Activated B cell treated with CpG ODN at 0.5 μM for 24 hours (primary cell): ENCODE data around the gene MTRFR. TPM values are rescaled to one million over a fixed set of nuclear protein-coding genes. Genes with fewer than 3 reads are reported as not detected.

ENCODE experiments used
- ATAC-seq: fragments of 200-7000 bp; cut with Tn5 transposase; one replicate; pipeline ENCODE4 v1.10.0; 2021; ENCODE audit warnings: low read depth, mild to moderate bottlenecking, moderate library complexity
- CTCF ChIA-PET: fragments of 350-600 bp; sonication (Branson Sonifier 250); formaldehyde crosslinking; loops from one replicate; lab custom pipeline; 2021; ENCODE audit warnings: antibody characterized with exemption; lab: Charles Lee
- POLR2A ChIA-PET: fragments of 350-600 bp; sonication (Branson Sonifier 250); formaldehyde crosslinking; loops from one replicate; lab custom pipeline; 2021; ENCODE audit warnings: antibody characterized with exemption; lab: Charles Lee
- DNase-seq: peaks from one replicate; pipeline ENCODE4 v3.0.0; 2022
- H3K27ac Mint-ChIP-seq: one replicate; pipeline ENCODE4 v1.8.0; 2020; ENCODE audit warnings: mixed read lengths
- H3K27me3 Mint-ChIP-seq: one replicate; pipeline ENCODE4 v1.8.0; 2021; ENCODE audit warnings: mixed read lengths
- H3K36me3 Mint-ChIP-seq: one replicate; pipeline ENCODE4 v1.8.0; 2021; ENCODE audit warnings: low read depth, mixed read lengths
- H3K4me1 Mint-ChIP-seq: one replicate; pipeline ENCODE4 v1.8.0; 2021; ENCODE audit warnings: mixed read lengths
- H3K4me3 Mint-ChIP-seq: one replicate; pipeline ENCODE4 v1.8.0; 2020; ENCODE audit warnings: mild to moderate bottlenecking, mixed read lengths
- H3K9me3 Mint-ChIP-seq: one replicate; pipeline ENCODE4 v1.8.0; 2020; ENCODE audit warnings: mixed read lengths
- CTCF ChIP-seq: fragments of 200-600 bp; IDR thresholded peaks from one replicate; pipeline ENCODE4 v1.8.0; 2022; ENCODE audit warnings: antibody characterized with exemption, mild to moderate bottlenecking
- intact Hi-C: fragments of 100-400 bp; cut with micrococcal nuclease; formaldehyde crosslinking; loops from one replicate; pipeline ENCODE4 v1.15.1; 2024
- total RNA-seq: library from RNA; stranded (reverse); gene quantifications from 2 replicates; pipeline ENCODE4 v1.2.3, GENCODE V29; 2022

The MTRFR gene
- total RNA-seq, 1 donor from 2014 or later: 23.6 TPM

GRCh38 chr12:123258593-123258992, 25.4 kb downstream of the MTRFR start:
- H3K36me3 Mint-ChIP-seq: peaks cover 48% of the 10 kb centered on the region
- no peak overlapping the region for H3K4me3 Mint-ChIP-seq
- intact Hi-C loops: no loop called here
- H3K27me3 Mint-ChIP-seq: no peaks in the 10 kb centered on the region
- POLR2A ChIA-PET: interaction anchor here (1.1 kb wide), 1 partner anchor 26 kb away, joined by 3 read pairs; no protein-coding TSS in a partner anchor
- no peaks in the 10 kb centered on the region for H3K4me1 Mint-ChIP-seq
- CTCF ChIA-PET: no interaction called here
- DNase-seq (no peak), ATAC-seq (no peak)
- no peaks in the 10 kb centered on the region for H3K9me3 Mint-ChIP-seq
- TF ChIP-seq CTCF: no peak
- H3K27ac Mint-ChIP-seq: no peak overlapping the region

- H3K4me1 Mint-ChIP-seq: no peaks in the 10 kb centered on the region
- POLR2A ChIA-PET: interaction anchor here (0.6 kb wide), 2 partner anchors 19 to 1211 kb away, joined by 3 to 4 read pairs; no protein-coding TSS in a partner anchor
- no peak for DNase-seq
- CTCF ChIA-PET: no interaction called here
- no peaks in the 10 kb centered on the region for H3K27me3 Mint-ChIP-seq
- intact Hi-C loops: no loop called here
- no peaks in the 10 kb centered on the region for H3K9me3 Mint-ChIP-seq
- H3K27ac Mint-ChIP-seq: no peak overlapping the region
- no peak overlapping the region for H3K4me3 Mint-ChIP-seq
- peaks cover 37% of the 10 kb centered on the region for H3K36me3 Mint-ChIP-seq
- no peak for ATAC-seq
- TF ChIP-seq CTCF: no peak
These were observed 26.8 kb downstream of the MTRFR start for GRCh38 chr12:123260081-123260480.

- POLR2A ChIA-PET: interaction anchor here (0.6 kb wide), 1 partner anchor 27 kb away, joined by 5 read pairs; no protein-coding TSS in a partner anchor
- TF ChIP-seq CTCF: no peak
- H3K36me3 Mint-ChIP-seq: peaks cover 29% of the 10 kb centered on the region
- no peaks in the 10 kb centered on the region for H3K9me3 Mint-ChIP-seq
- intact Hi-C loops: no loop called here
- no peaks in the 10 kb centered on the region for H3K4me1 Mint-ChIP-seq
- DNase-seq (no peak), ATAC-seq (no peak)
- H3K27me3 Mint-ChIP-seq: no peaks in the 10 kb centered on the region
- H3K4me3 Mint-ChIP-seq: no peak overlapping the region
- CTCF ChIA-PET: no interaction called here
- H3K27ac Mint-ChIP-seq: no peak overlapping the region
These were observed 28.0 kb downstream of the MTRFR start for GRCh38 chr12:123261196-123261595.

- H3K9me3 Mint-ChIP-seq: no peaks in the 10 kb centered on the region
- peaks cover 17% of the 10 kb centered on the region for H3K36me3 Mint-ChIP-seq
- no peak for TF ChIP-seq CTCF
- no peak overlapping the region for H3K4me3 Mint-ChIP-seq
- no peak overlapping the region for H3K27ac Mint-ChIP-seq
- CTCF ChIA-PET: no interaction called here
- no peaks in the 10 kb centered on the region for H3K27me3 Mint-ChIP-seq
- H3K4me1 Mint-ChIP-seq: peaks cover 6% of the 10 kb centered on the region
- DNase-seq (no peak), ATAC-seq (no peak)
- intact Hi-C loops: no loop called here
- POLR2A ChIA-PET: no interaction called here
These were observed 30.1 kb downstream of the MTRFR start for GRCh38 chr12:123263196-123263817.

GRCh38 chr12:123264642-123265041, 31.4 kb downstream of the MTRFR start:
- ChIA-PET POLR2A (interaction anchor here (0.5 to 1.6 kb wide), 2 partner anchors 32 to 142 kb away, joined by 5 to 10 read pairs; partner anchors contain the start of genes MPHOSPH9 and MTRFR), CTCF (interaction anchor here (1.3 kb wide), 1 partner anchor 354 kb away, joined by 4 read pairs; no protein-coding TSS in a partner anchor)
- intact Hi-C loops: no loop called here
- no peaks in the 10 kb centered on the region for H3K9me3 Mint-ChIP-seq
- ATAC-seq: no peak
- no peak overlapping the region for H3K27ac Mint-ChIP-seq
- DNase-seq: no peak
- H3K4me3 Mint-ChIP-seq: no peak overlapping the region
- no peaks in the 10 kb centered on the region for H3K27me3 Mint-ChIP-seq
- TF ChIP-seq CTCF: no peak
- peaks cover 18% of the 10 kb centered on the region for H3K4me1 Mint-ChIP-seq
- H3K36me3 Mint-ChIP-seq: peaks cover 14% of the 10 kb centered on the region
